HG02759 (cell line): Measurements from ENCODE around the gene FADD.

ENCODE experiments used
- ATAC-seq: cut with Tn5 transposase; IDR thresholded peaks from one replicate; pipeline ENCODE4 v1.9.1; 2021; ENCODE audit warnings: mild to moderate bottlenecking, moderate library complexity; ENCODE audit not compliant: unreplicated experiment

Gene FADD

DNA sequence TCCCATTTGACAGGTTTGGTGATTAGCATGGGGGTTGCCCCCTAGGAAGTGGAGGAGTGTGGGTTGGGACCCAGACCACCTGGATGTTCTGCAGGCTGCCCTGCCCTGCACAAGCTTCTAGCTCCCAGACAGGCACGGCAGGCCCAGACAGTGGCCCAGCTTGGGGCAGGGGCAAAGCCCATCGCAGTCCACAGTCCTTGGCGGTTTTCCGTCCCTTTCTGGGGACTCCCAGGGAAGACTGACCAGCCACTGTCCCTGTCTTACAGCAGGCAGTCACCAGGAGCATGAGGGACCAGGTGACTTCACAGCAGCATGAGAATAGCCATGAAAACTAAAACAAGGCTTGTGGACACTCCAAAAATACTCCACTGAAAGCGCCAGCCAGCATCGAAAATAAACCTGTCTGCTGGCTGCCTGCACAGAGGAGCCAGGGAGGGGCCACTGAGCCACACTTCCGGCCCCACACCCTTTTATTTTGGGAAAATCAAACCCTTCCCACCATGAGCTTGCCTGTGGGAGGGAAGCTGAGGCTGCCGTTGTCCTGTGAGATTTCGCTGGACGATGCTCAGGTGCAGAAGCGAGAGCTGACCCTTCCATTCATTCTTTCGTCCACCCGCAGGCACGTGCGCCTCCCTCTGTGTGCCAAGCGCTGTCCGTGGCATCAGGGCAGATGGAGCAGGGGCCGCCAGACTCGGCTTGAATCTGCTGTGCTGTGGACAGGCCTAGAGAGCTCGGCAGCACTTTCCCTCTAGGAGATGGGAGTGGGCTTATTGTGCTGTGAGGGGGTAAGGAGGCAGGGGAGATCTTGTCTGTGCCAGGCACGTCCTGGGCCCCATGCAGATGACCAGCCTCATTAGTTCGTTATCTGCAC lies 28.0 kb downstream of the FADD start:
- ATAC-seq, result no peak

- ATAC-seq, result no peak
These were observed 29.9 kb downstream of the FADD start for GRCh38 chr11:70233034-70233433.

- ATAC-seq, result no peak
These were observed 30.4 kb downstream of the FADD start for GRCh38 chr11:70233511-70233934.

DNA sequence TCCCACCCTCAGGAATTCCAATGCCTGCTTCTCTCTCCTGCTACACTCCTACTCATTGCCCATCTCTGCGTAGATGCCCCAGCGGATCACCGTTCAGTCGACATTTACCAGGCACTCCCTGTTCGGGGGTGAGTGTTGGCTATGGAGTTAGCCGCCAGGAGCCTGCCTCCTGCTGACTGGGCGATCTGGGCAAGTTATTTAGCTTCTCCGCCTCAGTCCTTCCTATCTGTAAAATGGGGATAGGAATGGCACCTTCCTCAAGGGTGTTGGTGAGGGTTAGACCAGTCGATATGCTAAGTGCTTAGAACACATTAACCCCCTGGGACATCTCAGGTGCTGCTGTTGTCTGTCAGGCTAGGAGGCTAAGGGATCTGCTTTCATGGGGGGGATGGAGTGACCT lies 30.9 kb downstream of the FADD start:
- no peak for ATAC-seq

- no peak for ATAC-seq
These were observed 37.2 kb downstream of the FADD start for GRCh38 chr11:70240337-70240736.

DNA sequence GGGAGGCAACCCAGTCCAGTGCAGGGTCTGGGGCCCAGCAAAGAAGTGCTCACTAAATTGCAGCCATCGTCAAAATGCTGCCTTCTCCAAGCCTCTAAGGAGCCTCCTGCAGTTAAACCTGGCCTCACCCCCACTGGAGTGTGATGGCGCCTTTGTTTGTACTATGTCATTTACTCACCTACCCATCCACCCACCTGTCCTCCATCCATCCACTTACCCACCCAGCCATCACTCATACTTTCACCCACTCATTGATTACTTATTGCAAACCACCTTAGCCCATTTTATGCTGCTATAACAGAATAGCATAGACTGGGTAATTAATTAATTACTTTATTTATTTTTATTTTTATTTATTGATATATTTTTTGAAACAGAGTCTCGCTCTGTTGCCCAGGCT lies 38.6 kb downstream of the FADD start:
- ATAC-seq, result no peak

- ATAC-seq, result no peak
These were observed 39.8 kb downstream of the FADD start for GRCh38 chr11:70242885-70243284.

DNA sequence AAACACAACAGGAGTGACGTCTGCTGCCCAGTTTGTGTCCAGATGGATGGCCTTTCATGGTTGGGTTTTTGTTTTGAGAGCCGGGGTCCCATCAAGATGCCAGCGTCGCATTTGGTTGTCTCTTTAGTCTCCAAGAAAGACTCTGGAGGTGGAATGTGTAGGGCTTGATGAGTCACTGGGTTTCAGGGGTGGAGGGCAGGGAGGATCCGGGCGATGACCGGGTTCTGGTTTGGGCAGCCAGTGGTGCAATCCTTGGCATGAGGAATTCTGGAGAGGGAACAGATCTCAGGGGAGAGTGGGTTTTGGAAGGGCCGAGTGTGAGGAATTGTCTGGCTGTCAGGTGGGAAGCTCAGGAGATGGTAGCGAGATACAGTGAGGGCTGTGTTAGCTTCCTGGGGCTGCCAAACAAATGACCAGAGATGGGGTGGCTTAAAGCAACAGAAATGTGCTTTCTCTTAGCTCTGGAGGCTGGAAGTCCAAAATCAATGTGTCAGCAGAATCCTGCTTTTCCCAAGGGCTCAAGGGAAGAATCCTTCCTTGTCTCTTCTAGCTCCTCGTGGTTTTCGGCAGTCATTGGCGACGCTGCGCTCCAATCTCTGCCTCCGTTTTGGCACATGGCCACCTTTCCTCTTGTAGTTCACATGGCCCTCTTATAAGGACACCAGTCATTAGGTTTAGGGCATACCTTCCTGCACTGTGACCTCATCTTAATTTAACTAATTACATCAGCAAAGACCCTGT lies 41.0 kb downstream of the FADD start:
- no peak for ATAC-seq

DNA sequence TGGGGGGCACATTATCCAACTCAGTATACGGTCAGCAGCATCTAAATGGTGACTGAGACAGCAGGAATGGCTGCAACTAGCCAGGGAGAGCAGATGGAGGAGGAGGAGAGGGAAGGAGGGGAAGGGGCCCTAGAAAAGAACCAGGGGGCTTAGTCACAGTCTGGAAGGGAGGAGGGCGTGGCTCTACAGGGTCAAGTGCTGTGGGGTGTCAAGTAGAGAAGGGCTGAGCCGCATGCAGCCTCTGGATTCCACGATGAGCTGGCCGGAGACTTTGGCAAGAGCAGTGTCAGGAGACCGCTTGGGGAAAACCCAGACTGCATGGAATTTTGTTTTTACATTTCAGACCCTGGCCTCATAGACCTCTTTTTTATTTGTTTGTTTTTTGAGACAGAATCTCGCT lies 41.6 kb downstream of the FADD start:
- no peak for ATAC-seq

GRCh38 chr11:70246196-70246595 lies 43.1 kb downstream of the FADD start:
- ATAC-seq, result no peak

DNA sequence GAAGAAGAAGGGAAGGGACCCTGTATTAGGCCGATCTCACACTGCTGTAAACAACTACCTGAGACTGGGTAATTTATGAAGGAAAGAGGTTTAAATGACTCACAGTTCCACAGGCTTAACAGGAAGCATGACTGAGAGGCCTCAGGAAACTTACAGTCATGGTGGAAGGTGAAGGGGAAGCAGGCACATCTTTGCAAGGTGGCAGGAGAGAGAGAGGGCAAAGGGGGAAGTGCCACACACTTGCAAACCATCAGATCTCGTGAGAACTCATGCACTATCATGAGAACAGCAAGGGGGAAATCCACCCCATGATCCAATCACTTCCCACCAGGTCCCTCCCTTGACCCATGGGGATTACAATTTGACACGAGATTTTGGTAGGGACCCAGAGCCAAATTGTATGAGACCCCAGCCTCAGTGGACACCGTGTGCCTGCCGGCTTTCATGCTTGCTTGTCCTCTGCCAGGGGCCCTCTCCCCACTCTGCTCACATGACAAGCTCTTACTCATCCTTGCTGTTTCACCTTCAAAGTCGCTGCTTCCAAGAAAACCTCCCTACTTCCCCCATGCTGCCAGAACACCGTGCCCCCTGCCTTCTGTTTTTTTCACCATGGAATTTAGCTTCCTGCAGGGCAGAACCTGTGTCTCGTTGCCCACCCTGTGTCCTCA lies 44.1 kb downstream of the FADD start:
- ATAC-seq, result no peak

- no peak for ATAC-seq
These were observed 44.6 kb downstream of the FADD start for GRCh38 chr11:70247710-70248072.

DNA sequence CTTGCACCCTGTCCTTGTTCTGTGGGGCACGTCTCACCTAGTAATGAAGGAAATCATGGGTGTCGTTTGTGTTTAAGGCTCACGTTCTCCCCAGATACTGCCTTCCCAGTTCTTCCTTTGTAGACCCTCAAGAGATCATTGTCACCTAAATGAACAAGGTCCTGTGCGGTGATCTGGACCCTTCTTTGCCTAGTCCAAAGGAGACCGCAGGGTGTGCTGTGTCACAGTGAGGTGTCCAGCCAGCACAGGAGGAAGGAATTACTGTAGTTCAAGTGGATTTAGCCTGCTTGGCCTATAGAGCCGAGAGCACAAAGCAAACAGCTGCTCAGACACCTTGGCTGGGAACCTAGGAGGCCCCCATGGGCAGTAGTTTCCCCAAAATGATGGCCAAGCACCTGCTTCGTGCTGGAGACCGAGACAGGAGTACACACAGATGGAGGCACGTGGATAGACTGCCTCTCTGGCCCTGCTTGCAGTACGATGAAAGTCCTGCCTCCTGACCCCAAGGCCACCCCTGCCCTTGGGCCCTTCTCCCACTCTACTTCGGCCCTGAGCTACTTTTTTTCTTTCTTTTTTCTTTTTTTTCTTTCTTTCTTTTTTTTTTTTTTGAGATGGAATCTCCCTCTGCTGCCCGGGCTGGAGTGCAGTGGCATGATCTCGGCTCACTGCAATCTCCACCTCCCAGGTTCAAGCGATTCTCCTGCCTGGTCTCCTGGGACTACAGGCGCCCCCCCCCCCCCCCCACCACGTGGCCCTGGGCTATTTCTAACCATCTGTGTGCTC lies 48.0 kb downstream of the FADD start:
- no peak for ATAC-seq

DNA sequence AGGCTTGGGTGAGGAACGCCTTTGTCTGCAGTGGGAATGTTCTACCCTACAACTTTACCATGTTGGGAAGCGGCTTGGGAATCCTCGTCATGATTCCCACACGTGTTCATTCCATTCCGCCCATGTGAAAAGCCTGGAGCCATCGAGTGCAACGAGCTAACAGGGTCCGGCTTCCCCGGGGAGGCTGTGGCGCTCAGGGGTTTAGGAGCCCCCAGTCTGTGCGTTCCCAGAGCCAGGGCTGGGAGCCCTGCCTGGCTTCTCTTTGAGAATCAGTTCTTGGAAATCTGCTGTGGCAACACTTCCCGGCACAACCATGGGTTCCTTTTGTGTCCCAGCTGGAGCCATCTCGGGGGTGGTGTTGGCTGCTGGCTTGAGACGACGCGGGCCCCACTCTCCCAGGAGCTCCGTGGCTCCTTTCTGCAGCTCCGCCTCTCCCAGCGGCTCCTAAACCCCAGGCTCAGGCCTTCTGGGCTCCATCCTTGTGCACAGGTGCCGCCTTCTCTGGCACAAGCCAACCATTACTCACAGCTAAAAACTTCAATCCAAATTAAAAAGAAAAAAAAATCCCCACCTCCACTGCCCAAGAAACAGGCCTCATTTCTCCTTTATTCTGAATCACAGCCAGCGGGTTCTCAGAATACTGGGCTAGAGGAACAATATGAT lies 48.7 kb downstream of the FADD start:
- no peak for ATAC-seq

GRCh38 chr11:70252844-70253243 lies 49.7 kb downstream of the FADD start:
- ATAC-seq, result no peak

GRCh38 chr11:70255477-70256116 lies 52.5 kb downstream of the FADD start:
- ATAC-seq, result no peak
